Measurements from ENCODE around the gene MACROD1.

The MACROD1 gene

GRCh38 chr11:64092111-64092760 lies 73.7 kb downstream of the MACROD1 start:
- DNase-seq (ENCODE audit: low read depth) = no peak

- DNase-seq (ENCODE audit: low read depth) = no peak
Measured at GRCh38 chr11:64090806-64091516, 75.0 kb downstream of the MACROD1 start.

DNA sequence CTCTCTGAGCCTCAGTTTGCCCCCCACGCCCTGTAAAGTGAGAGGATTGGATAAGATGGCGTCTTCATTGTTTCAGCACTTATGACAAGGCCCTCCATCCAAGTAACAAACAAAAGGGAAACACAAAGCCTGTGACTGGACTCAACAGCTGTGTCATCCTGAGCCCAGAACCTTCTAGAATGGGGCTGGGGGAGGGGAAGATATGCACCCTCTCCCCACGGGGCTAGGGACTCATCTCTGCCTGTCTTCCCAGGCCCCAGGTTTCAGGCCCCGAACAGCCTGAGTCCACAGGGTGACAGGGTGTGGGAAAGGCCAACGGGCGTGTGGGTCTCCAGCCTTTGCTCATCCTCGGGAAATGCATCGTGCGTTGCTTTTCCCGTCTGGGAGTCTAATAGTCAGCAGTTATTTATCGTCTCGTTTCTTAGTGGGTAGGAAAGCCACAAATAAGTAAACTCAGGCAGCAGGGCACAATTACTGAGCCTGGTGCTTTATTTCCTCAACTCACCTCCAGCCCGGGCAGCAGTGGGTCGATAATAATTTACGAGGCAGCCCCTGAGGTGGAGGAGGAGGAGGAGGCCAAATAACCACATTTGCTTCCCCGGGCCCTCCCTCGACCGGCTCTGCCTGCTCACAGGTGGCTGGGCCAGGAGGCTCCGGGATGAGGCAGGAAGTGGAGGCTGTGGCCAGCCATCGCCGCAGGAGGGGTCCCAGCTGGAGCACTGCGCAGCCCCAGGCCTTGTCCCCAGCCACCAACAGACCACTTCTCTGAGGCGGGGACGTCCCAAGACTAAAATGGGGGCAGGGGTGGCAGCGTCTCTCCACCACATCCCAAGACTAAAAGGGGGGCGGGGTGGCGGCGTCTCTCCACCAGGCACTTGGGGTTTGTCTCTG lies 75.8 kb downstream of the MACROD1 start:
- DNase-seq (ENCODE audit: low read depth) = no peak

GRCh38 chr11:64089493-64089892 lies 76.4 kb downstream of the MACROD1 start:
- DNase-seq (ENCODE audit: low read depth) = no peak

DNA sequence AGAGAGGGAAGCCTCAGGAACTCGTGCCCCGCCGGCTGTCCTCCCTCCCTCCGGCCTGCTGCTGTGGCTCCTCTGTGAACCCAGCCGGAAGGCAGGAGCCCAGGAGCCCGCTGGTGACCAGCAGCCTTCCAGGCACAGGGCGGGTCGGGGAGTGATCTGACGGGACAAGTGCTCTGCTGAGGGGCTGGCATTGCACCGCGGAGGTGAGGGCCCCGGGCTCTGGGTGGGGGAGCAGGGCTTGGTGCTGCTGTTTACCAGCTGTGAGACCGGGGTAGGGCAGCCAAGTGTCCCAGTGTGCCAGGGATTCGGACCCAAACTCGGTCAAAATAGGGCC lies 76.9 kb downstream of the MACROD1 start:
- DNase-seq (ENCODE audit: low read depth) = no peak

GRCh38 chr11:64088162-64089026 lies 77.5 kb downstream of the MACROD1 start:
- no peak for DNase-seq (ENCODE audit: low read depth)

GRCh38 chr11:64086258-64087123 lies 79.4 kb downstream of the MACROD1 start:
- no peak for DNase-seq (ENCODE audit: low read depth)

DNA sequence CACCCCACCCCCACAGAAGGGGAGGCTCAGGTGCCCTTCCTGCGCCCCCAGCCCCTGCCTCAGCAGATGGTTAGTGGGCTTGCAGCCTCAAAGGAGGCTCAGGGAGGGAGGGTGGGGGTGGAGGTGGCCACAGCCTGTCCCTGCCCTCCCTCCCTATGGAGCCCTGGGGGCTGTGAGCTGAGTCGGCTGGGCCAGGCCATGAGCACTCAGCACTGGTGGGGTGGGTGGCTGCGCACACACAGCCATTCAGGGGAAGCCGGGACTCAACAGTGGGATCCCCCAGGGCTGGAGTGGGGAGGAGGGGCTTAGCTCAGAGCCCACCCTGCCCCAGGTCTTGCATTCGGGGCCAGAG lies 80.0 kb downstream of the MACROD1 start:
- DNase-seq (ENCODE audit: low read depth) = no peak

DNA sequence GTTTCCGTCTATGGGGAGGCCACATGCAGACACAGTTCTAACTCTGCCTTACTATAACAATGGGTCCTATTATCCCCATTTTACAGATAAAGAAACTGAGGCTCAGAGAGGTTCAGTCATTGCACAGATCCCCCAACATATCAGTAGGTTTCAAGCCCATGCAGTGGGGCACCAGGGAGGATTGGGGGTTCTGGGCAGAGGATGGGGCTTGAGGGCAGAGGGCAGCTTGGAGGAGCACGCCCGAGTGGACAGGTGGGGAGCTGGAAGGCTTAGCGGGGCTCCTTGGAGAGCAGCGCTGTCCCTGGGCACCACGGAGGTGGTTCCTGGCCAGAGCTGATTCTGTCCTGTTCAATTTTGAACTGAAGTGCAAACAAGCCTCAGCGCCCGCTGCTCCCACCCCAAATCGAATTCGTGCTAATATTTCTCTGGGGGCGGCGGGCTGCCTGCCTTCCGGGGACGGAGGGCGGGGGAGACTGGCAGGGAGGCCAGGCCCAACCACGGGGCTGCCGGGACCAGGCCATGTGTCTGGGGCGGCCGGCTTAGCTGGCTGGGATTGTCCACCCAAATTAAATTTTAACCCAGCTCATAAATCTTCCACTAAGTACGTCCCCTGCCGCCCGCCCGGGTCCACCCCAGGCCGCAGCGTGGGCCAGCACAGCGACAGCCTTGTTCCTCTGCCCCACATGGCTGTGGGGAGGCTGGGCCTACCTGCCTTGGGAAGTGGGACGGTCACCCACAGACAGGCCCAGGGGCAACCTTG lies 80.8 kb downstream of the MACROD1 start:
- no peak for DNase-seq (ENCODE audit: low read depth)

- no peak for DNase-seq (ENCODE audit: low read depth)
Measured at GRCh38 chr11:64084146-64084950, 81.6 kb downstream of the MACROD1 start.

DNA sequence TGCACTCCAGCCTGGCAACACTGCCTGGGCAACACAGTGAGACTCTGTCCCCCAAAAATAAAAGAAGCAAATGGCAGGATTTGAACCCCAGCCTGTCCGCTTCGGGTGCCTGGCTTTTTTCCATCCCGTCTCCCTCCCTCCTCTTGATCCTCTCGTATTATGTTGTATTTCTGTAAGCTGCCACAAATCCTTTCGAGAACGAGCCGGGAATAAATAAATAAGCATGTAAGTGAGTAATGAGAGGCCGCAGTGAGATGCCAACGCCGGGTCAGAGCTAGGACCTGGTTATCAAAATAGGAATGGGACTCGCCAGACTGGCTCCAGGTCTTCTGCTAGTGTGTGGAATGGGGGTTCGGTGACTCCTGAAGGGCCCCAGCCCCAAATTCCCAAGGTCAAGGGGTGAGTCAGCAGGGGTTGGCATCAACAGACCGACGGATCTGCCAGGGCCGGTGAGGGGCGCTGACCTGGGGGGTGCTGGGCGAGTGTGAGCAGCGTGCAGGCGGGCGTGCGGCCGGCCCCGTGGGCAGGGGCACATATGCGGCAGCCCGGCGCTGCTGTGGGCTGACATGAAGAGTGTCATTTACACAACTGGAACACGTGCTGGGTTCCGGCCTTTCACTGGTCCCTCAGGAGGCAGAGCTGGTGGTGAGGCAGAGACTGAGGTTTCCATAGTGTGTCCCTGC lies 82.4 kb downstream of the MACROD1 start:
- no peak for DNase-seq (ENCODE audit: low read depth)

DNA sequence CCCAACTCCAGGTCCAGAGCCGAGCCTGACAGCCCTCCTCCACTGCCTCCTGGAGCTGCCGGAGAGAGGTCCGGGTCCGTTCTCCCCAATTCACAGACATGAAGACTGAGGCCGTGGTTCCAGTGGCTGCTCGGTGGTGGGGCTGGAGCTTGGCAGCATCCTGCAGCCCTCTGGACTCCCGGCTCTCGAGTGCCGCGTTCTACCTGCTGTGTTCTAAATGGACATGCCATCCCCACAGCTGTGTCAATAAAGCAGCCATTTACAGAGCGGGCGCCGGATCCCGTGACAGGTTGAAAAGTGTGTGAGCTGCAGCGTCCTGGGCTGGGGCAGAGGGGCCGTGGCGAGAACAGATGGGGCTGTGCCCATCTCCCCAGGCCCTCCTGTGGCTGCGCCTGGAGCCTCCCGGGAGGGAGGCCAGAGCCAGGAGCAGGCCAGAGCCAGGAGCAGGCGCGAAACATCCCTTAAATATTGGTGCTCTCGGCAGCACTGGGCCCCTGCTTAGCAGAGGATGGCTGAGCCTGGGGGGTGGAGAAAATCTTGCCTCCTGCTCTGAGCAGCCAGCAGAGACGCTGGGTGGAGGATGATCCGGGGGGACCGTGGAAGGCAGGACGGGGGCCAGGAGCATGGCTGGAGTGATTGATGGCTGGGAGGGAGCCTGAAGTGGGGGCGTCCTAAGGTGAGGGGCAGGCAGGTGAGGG lies 84.0 kb downstream of the MACROD1 start:
- DNase-seq (ENCODE audit: low read depth) = no peak

DNA sequence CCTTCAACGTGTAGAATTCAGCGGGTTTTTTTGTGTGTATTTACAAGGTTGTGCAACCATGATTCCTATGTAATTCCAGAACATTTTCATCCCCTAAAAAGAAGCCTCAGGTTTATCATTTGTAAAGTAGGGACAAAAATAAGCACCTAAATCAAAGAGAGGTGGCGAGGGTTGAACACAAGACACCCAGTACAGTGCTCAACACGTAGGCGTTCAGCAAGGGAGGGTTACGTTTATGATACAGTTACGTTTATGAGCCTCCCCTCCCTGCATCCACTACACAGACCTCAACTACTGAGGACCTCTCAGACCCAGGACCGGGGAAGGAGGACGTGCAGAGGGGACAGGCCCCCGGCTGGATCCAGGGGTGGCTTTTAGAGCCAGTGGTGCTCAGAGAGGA lies 85.5 kb downstream of the MACROD1 start:
- no peak for DNase-seq (ENCODE audit: low read depth)

DNA sequence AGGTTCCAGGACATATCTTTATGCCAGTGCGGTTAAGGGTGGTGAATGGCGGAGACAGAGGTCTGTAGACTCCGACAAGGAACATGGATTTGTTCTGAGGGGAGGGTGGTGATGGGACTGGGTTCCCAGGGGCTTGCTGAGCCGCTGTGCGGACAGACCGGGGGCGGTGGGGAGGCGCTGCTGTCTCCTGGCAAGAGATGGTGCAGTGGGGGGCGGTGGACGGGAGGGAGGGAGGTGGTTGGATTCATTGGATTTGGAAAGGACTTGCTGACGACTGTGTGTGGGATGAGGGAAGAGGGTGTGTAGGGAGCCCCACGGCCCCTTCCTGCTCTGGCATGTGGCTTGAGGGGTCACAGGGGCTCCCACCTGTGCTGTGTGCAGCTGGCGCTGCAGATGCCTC lies 87.0 kb downstream of the MACROD1 start:
- no peak for DNase-seq (ENCODE audit: low read depth)

DNA sequence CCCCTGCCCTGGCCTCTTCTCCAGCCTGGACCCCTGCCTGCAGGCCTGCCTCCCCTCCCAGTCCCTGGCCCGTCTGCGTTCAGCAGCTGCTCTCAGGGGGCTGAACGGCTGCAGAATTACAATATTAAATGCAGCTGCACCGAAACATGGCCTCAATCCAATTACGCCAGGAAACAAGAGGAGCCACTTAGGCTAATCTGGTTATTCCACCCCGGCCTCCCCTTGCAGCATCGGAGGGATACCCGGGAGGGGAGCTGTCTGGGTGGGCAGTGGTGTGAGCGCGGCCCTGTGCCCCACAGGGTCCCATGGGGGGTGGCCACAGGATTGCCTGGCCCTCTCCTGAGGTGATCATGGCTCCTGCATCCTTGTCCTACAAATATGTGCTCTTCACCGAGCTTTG lies 87.6 kb downstream of the MACROD1 start:
- DNase-seq (ENCODE audit: low read depth) = no peak

- DNase-seq (ENCODE audit: low read depth) = no peak
Measured at GRCh38 chr11:64077607-64078006, 88.3 kb downstream of the MACROD1 start.

GRCh38 chr11:64076758-64077157 lies 89.2 kb downstream of the MACROD1 start:
- DNase-seq (ENCODE audit: low read depth) = no peak

DNA sequence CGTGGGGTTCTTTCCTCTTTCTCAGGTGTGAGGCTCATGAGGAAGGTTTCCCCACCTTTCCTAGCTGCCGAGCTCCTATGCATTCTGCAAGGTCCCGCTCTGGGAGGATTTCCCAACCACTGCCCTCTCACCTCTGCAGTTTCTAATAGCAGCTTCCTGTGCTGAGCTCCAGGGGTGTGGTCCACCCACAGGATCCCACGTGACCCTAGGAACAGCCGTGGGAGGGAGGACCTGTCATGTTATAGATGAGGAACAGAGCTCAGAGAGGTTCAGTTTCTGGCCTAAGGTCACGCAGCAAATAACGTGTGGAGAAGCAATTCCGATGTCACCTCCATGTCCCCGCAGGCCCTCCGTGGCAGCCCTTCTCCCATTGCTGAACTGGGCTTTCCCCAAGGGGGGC lies 91.7 kb downstream of the MACROD1 start:
- DNase-seq (ENCODE audit: low read depth) = no peak

All from stimulated activated CD8-positive, alpha-beta memory T cell treated with anti-CD3 and anti-CD28 coated beads, Interleukin-15, amount 100 ng/mL, for 24 hours (primary cell).